Transverse colon (tissue), 4 donors: ENCODE data around the gene SEL1L. TPM values are rescaled to one million over a fixed set of nuclear protein-coding genes. Genes with fewer than 3 reads are reported as not detected.

Experiments used
- DNase-seq: peaks from one replicate; pipeline ENCODE4 v3.0.0-alpha.2; 2019
- H3K27ac ChIP-seq, 4 donors: fragments of 200-600 bp; sonication (generic); 2 replicates each; pipeline ENCODE4 v1.5.1; 2016 to 2018; ENCODE audit warnings: inconsistent platforms in 4 of 4
- H3K27me3 ChIP-seq: fragments of 200-600 bp; sonication (generic); 2 replicates; pipeline ENCODE4 v1.5.1; 2017; ENCODE audit warnings: inconsistent platforms
- H3K36me3 ChIP-seq, 4 donors: fragments of 200-600 bp; sonication (generic); 2 replicates each; pipeline ENCODE4 v1.5.1; 2017 to 2019; ENCODE audit warnings: inconsistent platforms in 4 of 4
- H3K4me1 ChIP-seq, 4 donors: fragments of 200-600 bp; sonication (generic); 2 replicates each; pipeline ENCODE4 v1.5.1; 2017 to 2020; ENCODE audit warnings: inconsistent platforms in 4 of 4
- H3K4me3 ChIP-seq, 4 donors: fragments of 200-600 bp; sonication (generic); 1 replicate in 1 of 4; 2 replicates in 3 of 4; pipeline versions ENCODE4 v1.5.1 to v1.6.1; 2017 to 2019; ENCODE audit warnings: inconsistent platforms in 4 of 4
- H3K9me3 ChIP-seq, 2 donors: fragments of 200-600 bp; sonication (generic); 2 replicates each; pipeline ENCODE4 v1.5.1; 2017 to 2019; ENCODE audit warnings: inconsistent platforms in 2 of 2
- EP300 ChIP-seq: sonication (generic); formaldehyde crosslinking; IDR thresholded peaks from one replicate; pipeline ENCODE4 v1.6.1; 2017; ENCODE audit warnings: antibody characterized with exemption, low read depth
- POLR2A ChIP-seq: fragments of 450-650 bp; IDR thresholded peaks from one replicate; pipeline ENCODE4 v1.6.1; 2016; ENCODE audit warnings: antibody characterized with exemption, mild to moderate bottlenecking, moderate library complexity
- POLR2AphosphoS5 ChIP-seq, 3 donors: sonication (generic); formaldehyde crosslinking; IDR thresholded peaks; one replicate each; pipeline ENCODE4 v1.6.1; 2016; ENCODE audit warnings: antibody characterized with exemption in 3 of 3
- WGBS, 2 donors: methylation state at CpG; one replicate each; pipeline ENCODE4 v1.1.5; 2018; ENCODE audit warnings: low coverage in 1 of 2; 5-methylcytosine and 5-hydroxymethylcytosine counted together
- in situ Hi-C, 4 donors: fragments of 200-750 bp; cut with MboI; loops; one replicate each; pipeline versions ENCODE4 v1.15.0 to v1.15.1; 2017; ENCODE audit warnings: low sequenced_read_pairs in 3 of 4, low pct_ligation_motif_present in 1 of 4, low pct_unique_long_range_greater_than_20kb in 1 of 4
- intact Hi-C: fragments of 100-400 bp; cut with DNase I; formaldehyde crosslinking; loops from one replicate; pipeline ENCODE4 v1.15.1; 2023; ENCODE audit warnings: low total_unique reads
- total RNA-seq, 4 donors: library from RNA; depleted of rRNA; stranded (reverse); fragments of >200 nt; gene quantifications; one replicate each; pipeline ENCODE4 v1.1.0, GENCODE V29; 2016
- TF ChIP-seq, protein P1 (sequence below), 5 experiments: fragments of 200-600 bp in 3 of 5; fragments of 450-650 bp in 2 of 5; sonication (generic) in 3 of 5; IDR thresholded peaks; 1 replicate in 2 of 5; 2 replicates in 3 of 5; pipeline ENCODE4 v1.5.1; 2016 to 2017; ENCODE audit warnings: antibody characterized with exemption in 5 of 5, inconsistent platforms in 3 of 5, mild to moderate bottlenecking in 2 of 5, moderate library complexity in 1 of 5

SEL1L gene
- total RNA-seq, 4 donors from 2014 or later, result 29.5 to 64.8 (median 43.5) TPM

DNA sequence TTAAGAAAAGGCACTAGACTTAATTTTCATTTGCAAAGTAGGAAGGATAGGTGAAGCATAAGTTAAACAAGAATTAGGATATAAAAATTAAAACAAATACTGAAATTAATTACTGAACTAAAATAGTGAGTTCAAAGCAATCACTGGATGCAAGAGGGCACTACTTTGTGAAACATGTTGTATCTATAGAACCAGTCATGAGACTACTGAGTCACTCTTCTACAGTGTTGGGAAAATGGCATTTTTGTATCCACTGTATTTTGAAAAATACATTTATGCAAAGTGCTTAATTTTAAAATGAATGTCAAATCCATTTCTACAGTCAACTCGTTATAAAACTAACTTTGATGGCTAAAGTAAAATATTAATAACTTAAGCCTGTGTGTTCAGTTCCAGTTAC is 47.9 kb downstream of the SEL1L start:
- no peak for DNase-seq
- no peaks in the 10 kb centered on the region for H3K9me3 ChIP-seq
- no peaks in the 10 kb centered on the region for H3K4me1 ChIP-seq
- H3K4me3 ChIP-seq, result no peak overlapping the region
- H3K27ac ChIP-seq, result no peak overlapping the region
- peaks cover 0 to 90% (median 31%) of the 10 kb centered on the region in 4 donors for H3K36me3 ChIP-seq
- H3K27me3 ChIP-seq, result no peaks in the 10 kb centered on the region
- in situ Hi-C loops (no loop called here), intact Hi-C loops (no loop called here)
- TF ChIP-seq, protein P1, sequence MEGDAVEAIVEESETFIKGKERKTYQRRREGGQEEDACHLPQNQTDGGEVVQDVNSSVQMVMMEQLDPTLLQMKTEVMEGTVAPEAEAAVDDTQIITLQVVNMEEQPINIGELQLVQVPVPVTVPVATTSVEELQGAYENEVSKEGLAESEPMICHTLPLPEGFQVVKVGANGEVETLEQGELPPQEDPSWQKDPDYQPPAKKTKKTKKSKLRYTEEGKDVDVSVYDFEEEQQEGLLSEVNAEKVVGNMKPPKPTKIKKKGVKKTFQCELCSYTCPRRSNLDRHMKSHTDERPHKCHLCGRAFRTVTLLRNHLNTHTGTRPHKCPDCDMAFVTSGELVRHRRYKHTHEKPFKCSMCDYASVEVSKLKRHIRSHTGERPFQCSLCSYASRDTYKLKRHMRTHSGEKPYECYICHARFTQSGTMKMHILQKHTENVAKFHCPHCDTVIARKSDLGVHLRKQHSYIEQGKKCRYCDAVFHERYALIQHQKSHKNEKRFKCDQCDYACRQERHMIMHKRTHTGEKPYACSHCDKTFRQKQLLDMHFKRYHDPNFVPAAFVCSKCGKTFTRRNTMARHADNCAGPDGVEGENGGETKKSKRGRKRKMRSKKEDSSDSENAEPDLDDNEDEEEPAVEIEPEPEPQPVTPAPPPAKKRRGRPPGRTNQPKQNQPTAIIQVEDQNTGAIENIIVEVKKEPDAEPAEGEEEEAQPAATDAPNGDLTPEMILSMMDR (IDR thresholded peaks at IDR 0.05), result no peak
- TF ChIP-seq POLR2A (no peak), EP300 (no peak), POLR2AphosphoS5 (IDR thresholded peaks at IDR 0.05) (no peak)
- 73 to 88% methylated on average over 1 of the region's 1 CpG for WGBS, 2 donors

DNA sequence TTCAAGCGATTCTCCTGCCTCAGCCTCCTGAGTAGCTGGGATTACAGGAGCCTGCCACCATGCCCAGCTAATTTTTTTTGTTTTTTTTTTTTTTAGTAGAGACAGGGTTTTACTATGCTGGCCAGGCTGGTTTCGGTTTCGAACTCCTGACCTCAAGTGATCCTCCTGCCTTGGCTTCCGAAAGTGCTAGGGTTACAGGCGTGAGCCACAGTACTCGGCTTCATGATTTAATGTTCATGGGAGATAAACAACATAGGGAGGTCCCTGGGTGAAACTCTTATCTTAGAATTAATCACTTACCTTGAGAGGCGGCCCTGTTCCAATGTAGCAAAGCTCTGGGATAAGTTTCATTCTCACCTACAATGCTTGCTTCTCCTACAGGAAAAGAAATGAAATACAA is 48.3 kb downstream of the SEL1L start:
- Histone ChIP-seq H3K4me3 (no peak overlapping the region), H3K27ac (no peak overlapping the region), H3K36me3 (peaks cover 0 to 91% (median 29%) of the 10 kb centered on the region in 4 donors), H3K9me3 (no peaks in the 10 kb centered on the region), H3K27me3 (no peaks in the 10 kb centered on the region), H3K4me1 (no peaks in the 10 kb centered on the region)
- TF ChIP-seq POLR2A (no peak), EP300 (no peak), POLR2AphosphoS5 (IDR thresholded peaks at IDR 0.05) (no peak)
- TF ChIP-seq, protein P1 (IDR thresholded peaks at IDR 0.05), result no peak
- intact Hi-C loops, result no loop called here
- peak; percentile 62 for DNase-seq
- in situ Hi-C loops, result no loop called here
- WGBS, 2 donors, result 76 to 86% methylated on average over 1 to 7 of the region's 7 CpGs

DNA sequence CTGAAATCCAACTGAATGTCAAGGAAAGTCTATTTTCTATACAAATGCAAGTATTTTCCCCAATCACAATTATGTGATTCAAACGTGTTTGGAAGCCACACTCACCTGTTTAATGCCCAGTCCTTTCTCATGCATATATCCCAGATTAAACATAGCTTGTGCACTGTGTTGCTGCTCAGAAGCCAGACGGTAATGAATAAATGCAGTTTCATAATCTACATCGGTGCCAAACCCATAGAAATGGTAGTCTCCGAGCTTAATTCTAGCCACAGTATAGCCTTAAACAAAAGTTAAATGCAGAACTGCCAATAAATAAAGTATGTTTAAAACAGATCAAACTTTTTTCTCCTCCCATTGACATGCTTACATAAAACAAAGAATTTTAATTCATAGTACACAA is 49.5 kb downstream of the SEL1L start:
- no peak overlapping the region for H3K27ac ChIP-seq

GRCh38 chr14:81480741-81481140 is 52.9 kb downstream of the SEL1L start:
- TF ChIP-seq, protein P1 (IDR thresholded peaks at IDR 0.05), result no peak
- TF ChIP-seq EP300, result no peak
- no peak for TF ChIP-seq POLR2AphosphoS5 (IDR thresholded peaks at IDR 0.05)
- no peak for TF ChIP-seq POLR2A
- in situ Hi-C loops, result no loop called here
- Histone ChIP-seq H3K9me3 (no peaks in the 10 kb centered on the region), H3K36me3 (peaks cover 0 to 91% (median 28%) of the 10 kb centered on the region in 4 donors), H3K4me3 (no peak overlapping the region), H3K27ac (no peak overlapping the region), H3K27me3 (no peaks in the 10 kb centered on the region), H3K4me1 (no peaks in the 10 kb centered on the region)
- WGBS, 2 donors, result 89 to 94% methylated on average over 3 to 5 of the region's 5 CpGs
- no peak for DNase-seq
- intact Hi-C loops, result no loop called here

More for the DNA sequence above, 49.5 kb downstream of the SEL1L start:
- in situ Hi-C loops (no loop called here), intact Hi-C loops (no loop called here)
- 88 to 93% methylated on average over 4 of the region's 4 CpGs for WGBS, 2 donors
- no peak for DNase-seq
- H3K4me1 ChIP-seq, result no peaks in the 10 kb centered on the region
- H3K9me3 ChIP-seq, result no peaks in the 10 kb centered on the region
- no peak for TF ChIP-seq EP300
- TF ChIP-seq POLR2A, result no peak
- TF ChIP-seq POLR2AphosphoS5 (IDR thresholded peaks at IDR 0.05), result no peak
- TF ChIP-seq, protein P1 (IDR thresholded peaks at IDR 0.05), result no peak
- H3K4me3 ChIP-seq, result no peak overlapping the region
- no peaks in the 10 kb centered on the region for H3K27me3 ChIP-seq
- H3K36me3 ChIP-seq, result peaks cover 0 to 92% (median 28%) of the 10 kb centered on the region in 4 donors
